Skeletal muscle cell (primary cell): Measurements from ENCODE around the gene GPX1.
A peak's percentile ranks its signal among the peaks of the same experiment; 100 is the strongest.

Experiments used
- DNase-seq: peaks from one replicate; pipeline ENCODE4 v3.0.0-alpha.2; 2010; ENCODE audit warnings: low read depth
- H3K4me3 ChIP-seq: 2 replicates; pipeline ENCODE4 v1.5.1; 2011; ENCODE audit warnings: low read depth, mild to moderate bottlenecking, control low read depth, low read length, moderate library complexity

The GPX1 gene

GRCh38 chr3:49324768-49325167 is 33.4 kb downstream of the GPX1 start:
- DNase-seq, result no peak
- no peak overlapping the region for H3K4me3 ChIP-seq

GRCh38 chr3:49316696-49317457 is 41.3 kb downstream of the GPX1 start:
- no peak overlapping the region for H3K4me3 ChIP-seq
- no peak for DNase-seq

- peak; percentile 56 for DNase-seq
Measured at GRCh38 chr3:49313896-49314688, 44.1 kb downstream of the GPX1 start.

GRCh38 chr3:49311283-49311682 is 46.9 kb downstream of the GPX1 start:
- H3K4me3 ChIP-seq, result no peak overlapping the region
- DNase-seq, result no peak

More at GRCh38 chr3:49313896-49314688, 44.1 kb downstream of the GPX1 start:
- no peak overlapping the region for H3K4me3 ChIP-seq

GRCh38 chr3:49310677-49311076 is 47.5 kb downstream of the GPX1 start:
- H3K4me3 ChIP-seq, result no peak overlapping the region
- no peak for DNase-seq
